CD4-positive, alpha-beta T cell treated with Interleukin-4 for 1 hour (primary cell): ENCODE data around the gene OR52B2.

Experiments used
- DNase-seq, 2 donors: peaks; one replicate each; pipeline ENCODE4 v3.0.0-alpha.2; 2020 to 2022

OR52B2 gene

DNA sequence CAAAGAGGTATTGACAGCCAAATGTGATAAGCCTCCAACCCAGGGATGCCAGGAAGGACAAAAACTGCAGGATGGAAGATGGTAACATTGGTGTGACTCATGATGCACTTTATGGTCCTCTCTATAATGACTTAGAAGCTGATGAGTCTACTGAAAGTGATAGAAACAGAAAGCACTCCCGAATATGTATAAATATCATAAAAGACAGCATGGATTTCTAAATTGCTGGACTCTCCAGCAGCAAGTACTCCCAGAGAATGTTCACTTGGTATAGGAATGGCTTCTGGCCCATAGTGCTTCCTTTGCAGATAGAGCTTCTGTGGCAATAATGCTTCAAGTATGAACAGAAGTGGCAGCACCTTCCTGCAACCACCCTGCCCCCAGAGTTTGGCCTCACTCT is at the start of gene OR52B2:
Gene OR52B2 (minus strand): TSS at position 101 of the 400 bp plus-strand sequence. CDS start 0 bp downstream, at position 101.
- DNase-seq: no peak

DNA sequence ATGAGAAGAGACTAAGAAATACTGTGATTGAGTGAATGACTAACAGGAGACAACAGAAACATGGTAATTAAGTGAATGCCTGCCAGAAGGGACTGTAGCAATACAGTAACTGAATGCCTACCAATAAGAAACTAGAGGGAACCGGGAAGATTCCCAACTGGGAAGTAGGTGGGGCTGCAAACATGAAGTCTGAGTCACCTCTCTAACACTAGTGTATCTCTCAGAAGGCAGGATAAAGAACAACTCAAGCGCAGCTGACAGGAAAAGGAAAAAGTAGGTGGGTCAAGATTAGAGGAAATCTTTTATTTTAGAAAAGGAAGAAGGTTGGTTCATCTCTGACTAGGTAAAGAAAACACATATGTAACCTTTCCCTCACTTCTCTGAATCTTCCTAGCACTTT is 49.2 kb upstream of the OR52B2 start:
- no peak for DNase-seq

DNA sequence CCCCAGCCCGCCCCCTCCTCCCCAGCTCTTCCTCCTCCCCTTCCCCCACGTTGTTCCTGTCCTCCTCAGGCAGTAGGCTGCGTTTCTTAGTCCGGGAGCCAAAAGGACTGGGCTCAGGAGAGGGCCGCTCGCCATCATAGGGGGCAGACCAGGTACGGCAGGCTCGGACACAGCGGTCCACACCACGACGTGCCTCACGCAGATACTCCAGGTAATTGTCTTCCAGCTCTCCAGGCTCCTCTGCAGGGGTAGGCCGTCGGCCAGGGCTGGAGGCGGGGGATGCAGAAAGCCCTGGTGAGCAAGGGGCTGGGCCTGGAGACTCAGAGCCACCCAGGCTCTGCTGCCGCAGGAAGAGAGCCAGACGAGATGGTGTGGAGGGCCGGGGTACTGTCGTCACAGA is 47.6 kb upstream of the OR52B2 start:
- no peak for DNase-seq

DNA sequence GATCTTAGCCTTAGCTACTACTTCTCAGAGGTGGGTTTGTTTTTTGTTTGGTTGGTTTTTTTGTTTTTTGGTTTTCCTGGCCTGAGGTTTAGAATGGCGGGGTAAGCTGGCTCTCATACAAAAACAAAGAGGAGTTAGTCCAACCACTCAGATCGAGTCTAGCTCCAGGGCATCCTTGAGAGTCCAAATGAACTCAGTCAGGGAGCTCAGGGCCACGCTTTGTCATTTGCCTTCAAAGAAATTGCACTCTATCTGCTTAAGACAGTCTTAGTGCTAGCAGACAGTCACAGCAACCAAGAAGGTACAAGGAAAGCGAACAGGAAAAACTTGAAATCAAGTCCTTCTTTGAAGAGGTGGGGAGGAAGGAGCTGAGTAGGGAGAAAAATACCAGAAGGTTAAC is 46.4 kb upstream of the OR52B2 start:
- no peak for DNase-seq

DNA sequence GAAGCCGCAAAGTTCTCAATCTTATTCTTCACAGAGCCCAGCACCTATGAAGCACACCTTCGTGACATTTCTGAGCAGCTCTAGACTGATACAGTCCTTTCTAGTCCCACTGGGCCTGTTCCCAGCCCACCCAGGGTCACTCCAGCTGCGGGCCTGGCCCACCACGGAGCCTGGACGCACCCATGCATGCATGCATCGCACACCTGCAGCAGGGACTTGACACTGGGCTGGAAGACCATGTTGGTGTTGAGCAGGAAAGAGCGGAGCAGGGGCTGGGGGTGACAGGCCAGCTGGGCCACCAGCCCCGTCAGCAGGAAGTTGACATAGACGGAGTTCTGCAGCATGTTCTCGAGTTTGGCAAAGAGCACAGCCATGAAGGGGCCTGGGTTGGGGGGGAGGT is 44.4 kb upstream of the OR52B2 start:
- no peak for DNase-seq

DNA sequence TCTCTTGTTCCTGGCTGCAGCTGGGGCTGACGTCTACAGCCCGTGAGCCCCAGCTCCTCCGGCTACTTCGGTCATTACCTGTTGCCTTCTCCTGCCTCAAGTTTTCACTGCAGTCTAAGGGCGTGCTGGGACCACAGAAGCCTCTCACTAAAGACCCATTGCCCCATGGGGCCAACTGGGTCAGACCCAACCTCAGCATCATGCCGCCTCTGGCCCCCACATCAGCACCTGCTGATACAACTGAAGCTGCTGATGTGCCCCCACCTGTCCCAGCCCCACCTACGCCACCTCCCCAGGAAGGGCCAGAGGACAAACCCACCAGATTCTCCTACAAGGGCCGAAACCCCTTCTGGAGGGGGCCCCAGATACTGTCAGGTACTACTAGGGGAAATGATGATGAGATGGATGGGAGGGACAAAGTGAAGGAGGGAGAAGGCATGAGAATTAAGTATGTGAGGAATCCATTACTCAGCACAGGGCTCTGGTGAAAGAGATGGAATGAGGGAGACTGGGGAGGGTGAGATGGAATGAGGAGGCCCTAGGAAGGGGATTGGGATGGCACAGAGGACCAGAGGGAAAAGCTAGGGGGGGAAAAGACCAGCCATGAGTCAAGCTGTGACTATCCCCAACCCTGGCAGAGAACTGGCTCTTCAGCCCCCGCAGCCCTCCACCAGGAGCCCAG is 40.3 kb upstream of the OR52B2 start:
- DNase-seq: no peak

DNA sequence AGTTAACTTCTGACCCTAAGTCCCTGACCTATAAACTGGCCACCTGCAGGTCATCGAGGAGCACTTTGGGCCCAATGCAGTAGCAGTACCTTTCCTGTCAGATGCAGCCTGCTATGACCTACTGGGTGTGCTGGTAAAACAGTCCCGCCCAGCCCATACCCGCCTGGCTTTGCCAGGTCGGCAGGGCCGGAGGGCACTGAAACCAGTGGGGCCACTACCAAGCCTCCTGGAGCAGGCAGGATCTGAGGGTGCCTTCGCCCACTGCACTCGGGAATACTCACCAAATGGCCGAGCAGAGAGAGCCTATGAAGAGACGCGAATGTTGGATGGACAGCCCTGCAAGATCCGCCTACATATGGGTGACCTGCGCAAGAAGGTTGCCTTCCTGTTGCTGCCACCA is 39.7 kb upstream of the OR52B2 start:
- no peak for DNase-seq

DNA sequence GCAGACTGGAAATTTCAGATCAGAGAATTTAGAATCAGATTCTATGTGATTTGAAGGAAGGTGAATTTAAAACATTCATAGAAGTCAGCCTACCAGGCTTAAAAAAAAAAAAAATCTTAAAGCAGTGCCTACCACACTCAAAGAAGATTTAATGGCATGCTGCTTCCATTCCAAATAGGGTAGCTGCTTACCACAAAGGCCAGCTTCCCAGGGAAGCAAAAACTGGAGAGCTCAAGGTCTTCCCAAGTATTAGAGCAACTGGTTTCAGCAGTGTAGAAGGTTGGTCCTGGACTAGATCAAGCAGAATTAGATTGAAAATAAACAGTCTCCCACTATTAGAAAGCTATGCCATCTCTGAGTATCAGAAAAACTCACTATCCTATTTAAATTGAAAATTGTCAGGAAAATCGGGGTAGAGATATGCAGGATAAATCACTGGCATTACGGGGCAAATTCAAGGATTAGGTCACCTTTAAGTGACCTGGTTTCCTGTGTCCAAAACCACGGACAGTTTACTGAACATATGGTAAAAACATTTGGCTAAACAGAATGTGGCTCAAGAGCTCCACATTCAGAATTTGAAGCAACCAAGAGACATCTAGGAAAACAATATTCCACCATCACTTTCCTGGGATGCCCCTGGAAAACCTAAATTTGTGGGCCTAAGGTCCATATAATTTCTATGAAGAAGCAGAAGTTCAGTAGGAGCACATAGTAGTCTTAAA is 36.5 kb upstream of the OR52B2 start:
- no peak for DNase-seq

DNA sequence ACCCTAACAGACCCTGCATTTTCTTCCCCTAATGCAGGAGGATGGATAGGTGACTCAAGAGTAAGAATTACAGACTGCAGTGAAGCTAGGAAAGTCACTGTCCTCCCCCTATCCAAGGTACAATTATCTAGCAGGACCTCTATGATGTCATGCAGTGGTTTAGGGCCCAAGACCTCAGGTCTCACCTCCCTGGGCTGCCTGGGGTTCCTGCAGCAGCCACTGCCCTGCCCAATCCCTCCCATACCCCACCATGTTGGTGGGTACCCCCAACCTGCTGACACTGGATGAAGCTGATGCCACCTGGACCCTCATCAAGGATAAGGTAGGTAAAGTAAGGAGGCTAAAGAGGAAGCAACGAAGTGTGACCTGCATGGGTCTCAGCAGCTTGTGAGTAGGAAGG is 35.2 kb upstream of the OR52B2 start, which contains the start of gene C11orf42:
Gene C11orf42 (plus strand): TSS at position 192 of the 400 bp plus-strand sequence. CDS start 59 bp downstream, at position 251.
- no peak for DNase-seq

DNA sequence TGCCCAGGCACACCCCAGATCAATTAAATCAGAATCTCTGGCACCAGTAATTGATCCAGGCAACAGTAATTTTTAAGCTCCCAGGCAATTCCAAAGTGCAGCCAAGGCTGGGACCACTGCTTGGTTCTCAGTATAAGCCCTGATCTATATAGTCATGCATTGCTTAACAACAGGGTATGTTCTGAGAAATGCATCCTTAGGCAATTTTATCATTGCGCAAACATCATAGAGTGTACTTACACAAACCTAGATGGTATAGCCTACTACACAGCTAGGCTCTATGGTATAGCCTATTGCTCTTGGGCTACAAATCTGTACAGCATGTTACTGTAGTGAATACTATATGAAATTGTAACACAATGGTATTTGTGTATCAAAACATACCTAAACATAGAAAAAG is 34.6 kb upstream of the OR52B2 start:
- DNase-seq: no peak

DNA sequence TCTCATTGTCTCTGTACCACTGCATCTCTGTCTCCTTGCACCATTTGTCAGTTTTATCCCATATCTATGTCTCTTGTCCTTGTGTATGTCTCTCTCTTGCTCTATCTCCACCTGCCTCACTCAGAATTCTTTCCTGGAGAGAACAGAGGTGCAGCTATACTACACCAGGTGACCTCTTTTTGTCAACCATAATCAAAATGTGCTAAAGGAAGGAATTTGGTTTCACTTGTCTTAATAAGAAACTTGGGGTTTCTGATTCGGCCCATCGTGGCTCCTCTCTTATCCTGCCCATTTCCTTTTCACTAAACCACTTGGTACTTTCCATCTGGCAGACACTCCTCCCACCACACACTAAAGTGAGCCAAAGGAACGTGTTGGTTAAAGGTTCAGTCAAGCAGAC is 33.2 kb upstream of the OR52B2 start:
- DNase-seq: peak; percentile 15 to 49

DNA sequence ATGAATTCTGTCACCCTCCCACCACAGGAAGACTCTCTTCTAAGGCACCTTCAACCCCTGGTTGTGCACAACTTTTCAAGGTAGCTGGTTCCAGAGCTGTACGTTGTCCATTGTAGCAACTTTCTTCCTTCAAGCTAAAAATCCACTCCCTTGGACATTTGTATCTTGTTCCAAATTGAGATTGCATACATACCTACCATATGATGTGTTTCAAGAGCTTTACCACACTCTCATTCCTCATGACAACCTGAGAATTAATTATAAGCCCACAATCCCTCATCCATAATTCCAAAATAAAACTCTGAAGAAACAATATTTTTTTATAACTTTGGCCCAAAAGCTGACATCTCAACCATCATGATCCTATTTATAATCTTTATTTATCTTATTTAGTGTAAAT is 31.9 kb upstream of the OR52B2 start:
- DNase-seq: no peak

DNA sequence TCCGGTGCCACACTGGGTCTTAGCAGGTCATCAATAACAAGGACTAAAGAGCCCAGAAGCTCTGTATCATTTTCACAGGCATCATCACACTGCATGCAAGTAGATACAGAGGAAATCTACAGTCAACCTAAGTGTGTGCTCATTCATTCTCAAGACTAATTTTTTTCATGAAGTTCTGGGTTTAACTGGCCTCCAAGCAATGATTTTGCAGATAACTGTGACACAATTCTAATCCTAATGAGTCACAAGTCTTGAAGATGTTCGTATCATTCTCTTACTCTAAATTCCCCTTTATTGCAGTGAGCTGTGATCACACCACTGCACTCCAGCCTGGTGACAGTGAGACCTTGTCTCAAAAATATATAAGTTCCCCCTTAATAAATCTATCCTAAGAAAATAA is 31.4 kb upstream of the OR52B2 start:
- peak; percentile 8 to 33 for DNase-seq

DNA sequence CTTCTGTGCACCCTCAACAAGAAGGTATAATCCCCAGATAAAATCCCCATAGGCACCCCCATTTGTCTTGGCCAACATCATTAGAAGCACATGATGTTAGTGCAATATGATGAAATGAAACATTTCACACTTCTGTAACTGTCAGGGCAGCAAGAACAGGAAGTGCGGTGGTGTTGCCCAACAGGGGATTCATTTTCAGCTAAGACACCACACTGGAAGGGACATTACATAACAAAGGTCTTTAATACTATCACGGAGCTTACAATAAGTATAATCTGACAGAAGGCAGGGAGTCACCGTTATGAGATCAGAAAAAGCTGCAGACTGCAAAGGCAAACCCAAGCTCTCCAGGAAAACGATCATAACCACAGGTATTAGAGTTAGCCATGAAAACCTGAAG is 30.8 kb upstream of the OR52B2 start:
- DNase-seq: peak; percentile 48 to 81

DNA sequence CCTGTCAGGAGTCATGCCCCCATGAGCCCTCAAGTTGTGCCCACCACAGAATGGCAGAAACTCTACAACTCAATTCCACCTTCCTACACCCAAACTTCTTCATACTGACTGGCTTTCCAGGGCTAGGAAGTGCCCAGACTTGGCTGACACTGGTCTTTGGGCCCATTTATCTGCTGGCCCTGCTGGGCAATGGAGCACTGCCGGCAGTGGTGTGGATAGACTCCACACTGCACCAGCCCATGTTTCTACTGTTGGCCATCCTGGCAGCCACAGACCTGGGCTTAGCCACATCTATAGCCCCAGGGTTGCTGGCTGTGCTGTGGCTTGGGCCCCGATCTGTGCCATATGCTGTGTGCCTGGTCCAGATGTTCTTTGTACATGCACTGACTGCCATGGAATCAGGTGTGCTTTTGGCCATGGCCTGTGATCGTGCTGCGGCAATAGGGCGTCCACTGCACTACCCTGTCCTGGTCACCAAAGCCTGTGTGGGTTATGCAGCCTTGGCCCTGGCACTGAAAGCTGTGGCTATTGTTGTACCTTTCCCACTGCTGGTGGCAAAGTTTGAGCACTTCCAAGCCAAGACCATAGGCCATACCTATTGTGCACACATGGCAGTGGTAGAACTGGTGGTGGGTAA is 29.2 kb upstream of the OR52B2 start, which contains the start of gene OR52W1:
Gene OR52W1 (plus strand): TSS at position 51 of the 637 bp plus-strand sequence. CDS start 0 bp downstream, at position 51.
- no peak for DNase-seq

DNA sequence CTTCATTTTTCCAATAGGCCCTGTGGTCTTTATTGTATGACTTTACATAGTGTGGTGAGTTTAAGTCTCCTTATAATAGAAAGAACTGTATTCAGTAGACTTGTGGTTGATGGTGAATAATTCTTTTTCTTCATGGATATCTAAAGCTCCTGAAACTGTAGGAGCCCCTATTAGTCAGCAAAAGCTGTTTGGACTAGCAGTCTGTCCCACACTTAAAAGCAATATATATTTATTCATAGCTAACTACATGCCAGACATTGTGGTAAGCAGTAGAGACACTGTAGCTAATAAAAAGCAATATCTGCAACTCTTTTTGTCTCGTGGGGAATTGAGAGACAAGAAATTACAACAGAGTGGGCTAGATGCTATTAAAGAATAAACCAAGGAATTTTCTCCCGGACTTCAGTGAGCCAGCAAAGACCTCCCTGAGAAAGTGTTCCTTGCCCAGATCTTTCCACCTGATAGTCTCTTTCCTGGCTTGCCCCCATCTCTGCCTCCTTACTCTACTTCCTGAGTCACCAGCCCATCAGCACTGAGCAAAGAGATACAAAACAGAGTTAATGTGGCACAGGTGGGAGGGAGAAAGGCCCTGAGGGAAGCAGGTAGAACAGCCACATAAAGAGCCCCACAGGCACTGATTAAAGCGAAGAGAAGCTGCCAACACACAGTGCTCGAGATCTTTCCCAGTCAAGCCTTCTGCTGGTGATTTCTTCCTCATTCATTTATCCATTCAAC is 27.5 kb upstream of the OR52B2 start:
- no peak for DNase-seq

DNA sequence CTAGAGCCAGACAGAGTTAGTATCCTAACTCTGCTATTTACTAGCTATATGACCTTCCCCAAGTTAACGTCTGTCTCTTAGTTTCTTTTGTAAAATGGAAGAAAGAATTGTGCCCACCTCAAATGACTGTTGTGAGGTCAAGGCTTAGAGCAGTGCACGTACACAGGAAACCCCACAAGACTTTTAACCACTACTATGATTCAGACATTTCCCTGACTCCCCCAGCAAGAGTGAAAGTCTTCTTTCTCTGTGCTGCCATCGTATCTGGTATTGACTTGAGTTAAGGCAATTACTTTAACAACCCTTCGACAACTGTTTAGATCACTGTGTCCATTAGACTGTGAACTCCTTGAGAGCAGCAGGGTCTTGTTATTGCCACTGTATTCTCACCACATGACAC is 26.3 kb upstream of the OR52B2 start:
- DNase-seq: peak in 1 of 2 donors; percentile 25

DNA sequence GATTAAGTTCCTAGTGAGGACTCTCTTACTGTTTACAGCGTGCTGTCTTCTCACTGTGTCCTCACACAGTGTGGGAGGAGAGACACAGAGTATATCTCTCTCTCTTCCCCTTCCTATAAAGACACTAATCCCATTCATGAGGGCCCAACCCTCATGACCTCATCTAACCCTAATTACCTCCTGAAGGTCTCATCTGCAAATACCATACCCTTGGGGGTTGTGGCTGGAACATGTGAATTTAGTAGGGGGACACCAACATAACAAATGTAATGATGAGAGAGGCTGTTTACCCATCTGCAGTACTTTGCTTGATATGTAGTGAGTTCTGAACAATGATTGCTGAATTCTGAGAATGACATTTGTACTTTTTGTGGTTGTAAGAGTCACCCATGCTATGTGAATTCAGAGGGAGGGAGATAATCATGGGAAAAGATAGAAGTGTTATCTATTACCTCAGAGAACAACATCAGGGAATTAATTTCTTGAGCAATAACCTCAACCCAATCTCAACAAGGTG is 24.0 kb upstream of the OR52B2 start:
- DNase-seq: no peak

DNA sequence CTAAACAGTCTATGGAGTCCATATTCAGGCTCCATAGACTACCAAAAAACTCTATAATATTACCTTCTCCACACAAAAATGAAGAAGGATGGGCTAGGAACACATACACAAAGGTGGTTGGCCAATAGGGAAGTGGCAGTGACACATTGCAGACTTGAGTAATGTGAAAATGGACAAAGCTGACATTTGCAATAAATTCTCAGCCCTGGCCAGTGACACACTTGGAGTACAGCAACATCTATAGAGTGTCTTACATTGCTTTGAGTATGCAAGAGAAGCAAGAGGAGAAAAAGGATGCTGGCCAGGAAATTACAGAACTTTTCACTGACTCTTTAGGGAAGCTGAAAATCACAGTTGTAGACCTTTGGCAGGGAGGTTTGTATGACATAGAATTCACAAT is 21.6 kb upstream of the OR52B2 start:
- DNase-seq: peak in 1 of 2 donors; percentile 36

DNA sequence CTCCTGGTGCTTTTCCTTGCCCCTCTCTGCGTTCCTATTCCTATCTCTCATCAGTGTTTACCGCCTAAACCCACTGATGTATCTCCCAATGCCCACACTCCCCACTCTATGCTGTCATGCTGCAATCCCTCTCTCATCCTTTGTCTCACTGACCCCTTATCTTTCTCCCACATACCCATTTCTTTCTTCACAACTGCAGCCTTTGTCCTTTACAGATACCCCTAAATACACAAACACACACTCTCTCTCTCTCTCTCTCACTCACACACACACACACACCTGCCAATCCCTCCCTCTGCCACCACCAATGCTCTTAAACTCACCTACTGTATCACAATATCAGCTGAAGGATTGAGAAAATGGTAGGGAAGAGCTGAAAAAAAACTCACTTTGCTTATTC is 5.3 kb upstream of the OR52B2 start:
- DNase-seq: no peak

DNA sequence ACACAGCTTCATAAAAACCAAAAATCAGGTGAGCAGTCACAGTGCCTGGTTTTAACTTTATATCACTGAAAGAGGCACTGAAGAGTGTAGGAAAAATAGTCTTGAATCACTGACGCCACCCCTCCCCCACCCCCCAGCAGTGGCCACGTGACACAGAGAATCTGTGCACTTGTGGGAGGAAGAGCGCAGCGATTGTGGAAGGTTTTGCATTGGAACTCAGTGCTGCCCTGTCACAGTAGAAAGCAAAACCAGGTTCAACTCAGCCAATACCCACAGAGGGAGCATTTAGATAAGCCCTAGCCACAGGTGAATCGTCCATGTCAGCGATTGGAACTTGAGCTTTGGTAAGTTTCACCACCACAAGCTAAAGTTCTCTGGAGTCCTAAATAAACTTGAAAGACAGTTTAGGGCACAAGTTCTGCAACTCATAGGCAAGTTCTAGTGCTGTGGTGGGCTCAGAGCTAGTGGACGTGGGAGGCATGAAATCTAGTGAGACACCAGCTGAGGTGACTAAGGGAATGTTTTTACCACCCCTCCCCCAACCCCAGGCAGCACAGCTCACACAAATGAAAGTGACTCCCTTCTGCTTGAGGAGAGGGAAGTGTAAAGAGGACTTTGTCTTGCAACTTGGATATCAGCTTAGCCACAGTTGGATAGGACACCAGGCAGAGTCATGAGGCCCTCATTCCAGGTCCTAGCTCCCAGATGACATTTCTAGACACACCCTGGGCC is 13.3 kb downstream of the OR52B2 start:
- no peak for DNase-seq

DNA sequence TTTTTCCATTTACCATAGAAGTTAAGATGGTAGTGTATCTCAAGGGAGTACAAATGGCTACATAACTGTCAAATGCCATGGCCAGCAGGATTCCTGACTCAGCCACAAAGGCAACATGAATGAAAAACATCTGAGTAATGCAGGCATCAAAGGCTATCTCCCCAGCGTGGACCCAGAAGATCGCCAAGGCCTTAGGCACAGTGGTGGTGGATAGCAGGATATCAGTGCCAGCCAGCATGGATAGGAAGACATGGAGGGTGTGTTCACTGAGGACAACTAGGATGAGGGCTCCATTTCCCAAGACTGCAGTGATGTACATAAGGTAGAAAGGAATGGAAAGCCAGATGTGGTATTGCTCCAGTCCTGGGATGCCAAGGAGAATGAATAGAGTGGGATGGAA is 18.0 kb downstream of the OR52B2 start:
- DNase-seq: no peak
